HG02943 (cell line): ENCODE measurements around the gene MAN1A2.

Experiments
- ATAC-seq: cut with Tn5 transposase; IDR thresholded peaks from one replicate; pipeline ENCODE4 v1.9.1; 2021; ENCODE audit warnings: mild to moderate bottlenecking, low read depth, moderate library complexity; ENCODE audit not compliant: unreplicated experiment

MAN1A2 gene

GRCh38 chr1:117359561-117360289 is 7.5 kb upstream of the MAN1A2 start:
- ATAC-seq, result no peak

- ATAC-seq, result no peak
These were observed 4.3 kb upstream of the MAN1A2 start for GRCh38 chr1:117362986-117363385.

- ATAC-seq, result no peak
These were observed 3.6 kb upstream of the MAN1A2 start for GRCh38 chr1:117363571-117364048.

- no peak for ATAC-seq
These were observed 3.0 kb upstream of the MAN1A2 start for GRCh38 chr1:117364240-117364639.

GRCh38 chr1:117365350-117366176 is 1.7 kb upstream of the MAN1A2 start:
- no peak for ATAC-seq

DNA sequence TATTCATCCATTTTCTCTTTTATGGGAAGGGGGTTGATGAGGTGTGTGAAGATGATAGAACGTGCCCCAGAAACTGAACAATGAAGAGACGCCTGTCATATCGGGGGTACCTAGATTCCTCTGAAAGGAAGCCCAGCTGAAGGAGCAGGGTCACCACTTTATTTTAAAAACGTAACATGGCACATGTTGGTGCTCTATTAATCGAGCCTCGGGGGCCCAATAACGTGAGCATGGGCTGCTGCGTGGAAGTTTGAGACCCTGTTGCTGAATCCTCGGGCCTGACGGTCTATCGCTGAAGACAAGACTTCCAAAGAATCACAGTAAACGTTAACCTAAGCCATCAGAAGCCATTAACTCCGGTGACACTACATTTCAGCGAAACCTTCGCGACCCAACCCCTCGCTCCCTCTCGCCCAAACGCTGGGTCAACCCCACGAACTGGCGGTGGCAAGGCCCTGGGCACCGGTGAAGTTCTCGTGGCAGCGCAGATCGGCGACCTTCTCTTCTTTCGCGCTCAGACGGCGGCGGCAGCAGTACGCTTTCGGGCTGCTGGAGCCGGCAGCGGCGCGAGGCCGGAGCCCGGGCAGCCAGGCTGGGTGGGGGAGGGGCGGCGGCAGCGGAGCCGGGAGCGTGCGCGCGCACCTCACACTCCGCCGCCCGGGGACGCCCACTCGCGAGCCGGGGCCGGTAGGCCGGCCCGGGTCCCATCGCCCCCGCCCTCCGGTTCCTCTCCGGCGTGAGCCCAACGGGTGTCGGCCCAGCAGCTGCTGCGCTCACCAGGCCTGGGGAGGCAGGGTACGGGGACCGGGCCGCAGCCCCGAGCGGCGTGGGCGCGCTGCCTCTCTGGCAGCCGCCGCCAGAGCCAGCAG is 838 bp upstream of the MAN1A2 start:
- peak; percentile 40 for ATAC-seq

DNA sequence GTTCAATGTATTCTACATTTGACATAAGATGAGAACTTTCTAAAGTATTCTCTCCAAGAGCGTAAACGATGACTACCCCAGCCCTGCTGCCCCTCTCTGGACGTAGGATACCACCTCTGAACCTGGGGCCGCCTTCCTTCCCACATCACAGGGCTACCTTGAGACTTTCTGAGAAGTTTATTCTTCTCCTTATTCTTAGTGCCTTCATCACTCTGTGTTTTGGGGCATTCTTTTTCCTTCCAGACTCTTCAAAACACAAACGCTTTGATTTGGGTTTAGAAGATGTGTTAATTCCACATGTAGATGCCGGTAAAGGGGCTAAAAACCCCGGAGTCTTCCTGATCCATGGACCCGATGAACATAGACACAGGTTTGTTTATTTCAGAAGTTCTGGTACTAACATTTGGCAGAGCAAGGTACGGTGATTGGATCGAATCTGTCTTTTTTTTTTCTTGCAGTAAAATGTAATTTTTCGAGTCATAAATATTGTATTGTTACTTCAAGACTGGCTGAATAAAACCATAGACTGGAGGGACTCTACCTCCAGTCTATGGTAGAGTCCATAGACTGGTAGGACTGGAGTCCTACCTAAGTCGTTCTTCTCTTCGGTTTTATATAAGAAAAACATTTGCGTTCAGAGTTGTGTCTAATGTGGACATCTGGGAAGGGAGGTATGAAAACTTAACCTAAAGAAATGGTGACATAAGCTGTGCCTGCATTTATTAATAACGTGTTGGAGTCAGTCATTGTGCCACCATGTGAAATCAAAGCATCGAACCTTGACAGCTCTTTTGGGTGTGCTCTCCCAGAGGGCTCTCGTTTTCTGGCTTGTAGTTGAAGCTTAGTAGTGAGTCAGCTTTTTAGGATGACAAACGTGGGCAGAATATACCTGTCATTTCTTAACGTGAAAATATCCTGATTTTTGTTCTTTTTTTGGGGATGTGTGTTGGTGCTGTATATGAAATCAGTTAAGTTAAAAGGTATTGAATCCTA is 1.2 kb downstream of the MAN1A2 start:
- ATAC-seq, result no peak

- ATAC-seq, result no peak
These were observed 2.8 kb downstream of the MAN1A2 start for GRCh38 chr1:117370071-117370470.

GRCh38 chr1:117370509-117370908 is 3.3 kb downstream of the MAN1A2 start:
- ATAC-seq, result no peak

DNA sequence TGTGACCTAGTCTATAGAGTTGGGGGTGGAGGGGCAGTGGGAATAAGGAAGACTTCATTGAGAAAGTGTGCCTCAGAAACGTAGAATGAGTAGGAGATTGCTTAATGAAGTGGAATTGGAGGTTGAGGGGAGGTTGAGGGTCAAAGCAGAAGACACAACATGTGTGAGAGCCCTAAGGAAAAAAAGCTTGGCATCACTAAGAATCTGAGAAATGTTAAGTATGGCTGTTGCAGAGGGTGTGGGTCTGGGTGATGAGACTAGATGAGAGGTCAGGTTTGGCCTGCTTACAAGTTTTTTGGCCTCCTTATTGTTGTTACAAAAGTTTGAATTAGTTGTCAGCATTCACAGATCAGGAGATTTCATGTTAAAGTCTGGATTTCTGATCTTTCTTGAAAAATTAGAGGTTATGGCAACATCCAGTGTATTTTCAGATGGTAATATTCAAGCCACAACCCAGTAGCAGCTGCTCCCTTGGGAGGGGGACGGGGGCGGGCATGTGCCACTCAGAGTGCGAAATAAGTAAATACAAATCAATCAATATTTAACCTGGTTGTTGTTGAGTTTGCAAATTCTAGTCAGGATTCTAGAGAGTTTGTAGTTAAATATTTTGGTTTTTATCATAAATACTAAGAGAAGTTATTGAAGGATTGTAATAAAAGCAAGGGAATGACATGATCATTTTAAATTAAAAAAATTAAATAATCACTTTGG is 4.3 kb downstream of the MAN1A2 start:
- ATAC-seq, result no peak

DNA sequence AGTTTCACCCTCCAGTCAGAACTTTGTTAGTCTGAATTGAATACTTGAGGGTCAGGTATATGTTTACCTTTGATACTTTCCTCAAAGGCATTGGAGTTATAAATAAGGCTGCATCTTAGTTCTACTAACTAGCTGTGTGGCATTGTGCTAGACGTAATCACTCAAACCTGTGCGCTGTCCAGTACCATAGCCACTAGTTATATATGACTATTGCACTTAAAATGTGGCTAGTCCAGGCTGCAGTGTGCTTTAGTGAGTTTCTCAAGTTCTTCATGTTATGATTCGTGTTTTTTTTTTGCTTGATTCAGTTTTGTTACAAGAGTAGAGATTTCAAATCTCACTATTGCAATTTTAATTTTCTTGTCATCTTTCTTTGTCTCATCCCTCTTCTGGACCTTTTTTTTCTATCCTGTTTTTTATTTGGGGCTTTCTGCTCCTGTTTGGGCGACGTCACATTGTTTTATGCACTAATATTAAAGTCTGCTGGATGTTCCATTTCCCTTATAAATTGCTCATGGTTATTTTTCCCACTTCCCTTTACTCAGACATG is 5.7 kb downstream of the MAN1A2 start:
- ATAC-seq, result no peak

DNA sequence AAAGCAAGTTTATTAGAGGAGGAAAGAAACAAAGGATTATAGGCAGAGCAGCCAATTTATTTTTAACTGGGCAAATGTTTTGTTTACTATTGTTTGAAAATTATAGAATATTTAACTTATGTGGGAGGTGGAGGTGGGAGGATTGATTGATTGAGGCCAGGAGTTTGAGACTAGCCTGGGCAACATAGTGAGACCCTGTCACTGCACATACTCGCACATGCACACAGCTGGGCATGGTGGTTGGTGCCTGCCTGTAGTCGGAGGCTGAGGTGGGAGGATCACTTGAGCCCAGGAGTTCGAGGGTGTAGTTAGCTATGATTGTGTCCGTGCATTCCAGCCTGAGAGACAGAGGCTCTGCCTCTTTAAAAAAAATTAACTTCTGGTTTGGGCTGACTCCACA is 6.7 kb downstream of the MAN1A2 start:
- ATAC-seq, result no peak

- ATAC-seq, result no peak
These were observed 8.1 kb downstream of the MAN1A2 start for GRCh38 chr1:117375327-117375726.

- no peak for ATAC-seq
These were observed 19.9 kb downstream of the MAN1A2 start for GRCh38 chr1:117387060-117387633.

- ATAC-seq, result no peak
These were observed 21.1 kb downstream of the MAN1A2 start for GRCh38 chr1:117388328-117388727.

- no peak for ATAC-seq
These were observed 22.0 kb downstream of the MAN1A2 start for GRCh38 chr1:117389284-117389683.

GRCh38 chr1:117389779-117390178 is 22.5 kb downstream of the MAN1A2 start:
- no peak for ATAC-seq

DNA sequence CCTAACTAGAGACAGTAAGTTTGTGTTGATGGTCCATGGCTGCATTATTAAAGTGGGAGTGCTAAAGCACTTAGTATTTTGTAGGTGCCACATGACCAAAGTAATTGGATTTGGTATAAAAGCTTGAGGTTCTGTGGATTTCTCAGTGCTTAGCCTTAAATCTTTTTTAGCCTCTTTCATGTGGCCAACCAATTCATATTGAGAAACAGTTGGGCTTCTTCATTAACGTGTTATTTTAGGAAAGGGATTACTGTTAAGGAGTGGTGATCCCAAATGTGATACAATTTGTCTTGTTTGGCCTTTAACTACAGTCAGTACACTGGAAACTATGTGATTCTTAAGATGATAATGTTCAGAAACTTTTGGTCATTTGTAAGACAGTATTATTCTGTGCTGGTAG is 25.5 kb downstream of the MAN1A2 start:
- no peak for ATAC-seq
